DOHH2 (cell line): ENCODE results near the gene FAM135A.

Experiments
- CTCF ChIP-seq: fragments of 200-600 bp; sonication (generic); IDR thresholded peaks from one replicate; pipeline ENCODE4 v1.5.1; 2014; ENCODE audit warnings: antibody characterized with exemption, mild to moderate bottlenecking, low read depth, low read length; ENCODE audit not compliant: poor library complexity, severe bottlenecking
- EZH2phosphoT487 ChIP-seq: fragments of 200-600 bp; sonication (generic); IDR thresholded peaks from 2 replicates; pipeline ENCODE4 v1.6.1; 2017; ENCODE audit warnings: borderline replicate concordance, mild to moderate bottlenecking, antibody characterized with exemption, low read length, moderate library complexity, mixed read lengths

DNA sequence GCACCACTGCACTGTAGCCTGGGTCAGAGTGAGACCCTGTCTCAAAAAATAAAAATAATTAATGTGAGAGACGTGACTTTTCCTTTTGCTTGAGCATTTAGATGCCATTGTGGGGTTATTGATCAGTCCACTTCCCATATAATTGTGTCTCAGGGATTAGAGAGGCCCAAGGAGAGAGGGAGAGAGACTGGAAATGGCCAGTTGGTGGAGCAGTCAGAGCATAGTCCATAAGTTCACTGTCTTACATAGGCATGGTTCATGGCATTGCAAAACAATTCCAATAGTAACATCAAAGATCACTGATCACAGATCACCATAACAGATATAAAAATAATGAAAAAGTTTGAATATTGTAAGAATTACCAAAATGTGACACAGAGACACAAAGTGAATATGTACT lies 138.3 kb downstream of the FAM135A start:
- TF ChIP-seq CTCF (no peak), EZH2phosphoT487 (no peak)
